Activated CD4-positive, alpha-beta T cell treated with anti-CD3 and anti-CD28 coated beads, Interleukin-2, amount 10 ng/mL, durations not matched to agents 7 days and 5 days (primary cell): ENCODE measurements around the gene EEF2K. TPM values are rescaled to one million over a fixed set of nuclear protein-coding genes. Genes with fewer than 3 reads are reported as not detected.
A peak's percentile ranks its signal among the peaks of the same experiment; 100 is the strongest.

ENCODE experiments used
- CTCF ChIA-PET: fragments of 350-600 bp; sonication (Branson Sonifier 250); formaldehyde crosslinking; loops from one replicate; lab custom pipeline; 2021; ENCODE audit warnings: antibody characterized with exemption; lab: Charles Lee
- POLR2A ChIA-PET: fragments of 350-600 bp; sonication (Branson Sonifier 250); formaldehyde crosslinking; loops from one replicate; lab custom pipeline; 2021; ENCODE audit warnings: antibody characterized with exemption; lab: Charles Lee
- DNase-seq: peaks from one replicate; pipeline ENCODE4 v3.0.0-alpha.2; 2020
- H3K27ac Mint-ChIP-seq: one replicate; pipeline ENCODE4 v1.8.0; 2021; ENCODE audit warnings: mild to moderate bottlenecking, moderate library complexity, mixed read lengths
- H3K27me3 Mint-ChIP-seq: one replicate; pipeline ENCODE4 v1.8.0; 2021; ENCODE audit warnings: mixed read lengths
- H3K36me3 Mint-ChIP-seq: one replicate; pipeline ENCODE4 v1.8.0; 2021; ENCODE audit warnings: low read depth, mixed read lengths
- H3K4me1 Mint-ChIP-seq: one replicate; pipeline ENCODE4 v1.8.0; 2021; ENCODE audit warnings: mixed read lengths
- H3K4me3 Mint-ChIP-seq: one replicate; pipeline ENCODE4 v1.8.0; 2021; ENCODE audit warnings: mild to moderate bottlenecking, moderate library complexity, mixed read lengths
- H3K9me3 Mint-ChIP-seq: one replicate; pipeline ENCODE4 v1.8.0; 2021; ENCODE audit warnings: mixed read lengths
- total RNA-seq, 2 experiments: library from RNA; stranded (reverse); gene quantifications; one replicate each; pipeline ENCODE4 v1.2.3, GENCODE V29; 2021

The EEF2K gene
- total RNA-seq, 2 experiments from 2014 or later = 21.9 to 23.8 TPM

GRCh38 chr16:22320572-22321339 is 114.7 kb downstream of the EEF2K start:
- H3K36me3 Mint-ChIP-seq = peaks cover 24% of the 10 kb centered on the region
- CTCF ChIA-PET = interaction anchor here (0.6 to 2.0 kb wide), 13 partner anchors 9 to 1020 kb away, joined by 3 to 6 read pairs (median 3); no protein-coding TSS in a partner anchor
- no peaks in the 10 kb centered on the region for H3K9me3 Mint-ChIP-seq
- H3K4me3 Mint-ChIP-seq = no peak overlapping the region
- H3K27me3 Mint-ChIP-seq = no peaks in the 10 kb centered on the region
- no peak overlapping the region for H3K27ac Mint-ChIP-seq
- H3K4me1 Mint-ChIP-seq = peaks cover 7% of the 10 kb centered on the region
- POLR2A ChIA-PET = no interaction called here
- no peak for DNase-seq

DNA sequence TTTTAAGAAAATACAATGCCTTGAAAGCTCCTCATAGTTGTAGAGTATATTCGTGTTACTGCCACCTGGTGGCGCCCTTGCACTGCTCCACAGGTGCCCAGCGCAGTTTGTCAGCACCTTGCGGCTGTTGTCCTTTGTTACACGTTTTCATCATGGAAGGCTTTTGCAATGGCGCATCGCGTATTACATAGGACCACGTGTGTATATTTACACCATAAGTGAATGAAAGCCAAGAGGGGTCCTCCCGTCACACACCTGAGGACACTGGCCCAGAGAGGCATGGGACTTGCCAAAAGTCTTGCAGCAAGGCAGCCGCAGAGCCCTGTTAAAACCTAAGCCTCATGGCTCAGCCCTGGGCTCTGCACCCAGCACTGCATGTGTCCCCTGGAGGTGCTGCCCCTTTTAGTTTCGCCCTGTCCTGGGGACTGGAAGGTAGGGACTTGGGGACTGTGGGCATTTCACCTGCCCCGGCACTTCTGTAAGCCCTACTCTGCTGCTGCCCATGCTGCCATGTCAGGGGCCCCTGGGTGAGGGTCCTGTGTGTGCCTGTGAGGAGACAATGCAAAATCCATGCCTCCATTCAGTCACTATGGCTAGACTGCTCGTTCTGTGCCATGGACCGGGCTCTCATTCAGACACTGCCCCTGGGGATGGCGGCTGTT is 115.4 kb downstream of the EEF2K start:
- POLR2A ChIA-PET = no interaction called here
- H3K4me1 Mint-ChIP-seq = peaks cover 7% of the 10 kb centered on the region
- no peaks in the 10 kb centered on the region for H3K9me3 Mint-ChIP-seq
- no peaks in the 10 kb centered on the region for H3K27me3 Mint-ChIP-seq
- H3K36me3 Mint-ChIP-seq = peaks cover 25% of the 10 kb centered on the region
- peak overlapping the region; percentile 78 for H3K27ac Mint-ChIP-seq
- DNase-seq = peak; percentile 78
- CTCF ChIA-PET = interaction anchor here (0.6 to 1.2 kb wide), 12 partner anchors 10 to 1020 kb away, joined by 3 to 5 read pairs (median 3); no protein-coding TSS in a partner anchor
- H3K4me3 Mint-ChIP-seq = no peak overlapping the region

DNA sequence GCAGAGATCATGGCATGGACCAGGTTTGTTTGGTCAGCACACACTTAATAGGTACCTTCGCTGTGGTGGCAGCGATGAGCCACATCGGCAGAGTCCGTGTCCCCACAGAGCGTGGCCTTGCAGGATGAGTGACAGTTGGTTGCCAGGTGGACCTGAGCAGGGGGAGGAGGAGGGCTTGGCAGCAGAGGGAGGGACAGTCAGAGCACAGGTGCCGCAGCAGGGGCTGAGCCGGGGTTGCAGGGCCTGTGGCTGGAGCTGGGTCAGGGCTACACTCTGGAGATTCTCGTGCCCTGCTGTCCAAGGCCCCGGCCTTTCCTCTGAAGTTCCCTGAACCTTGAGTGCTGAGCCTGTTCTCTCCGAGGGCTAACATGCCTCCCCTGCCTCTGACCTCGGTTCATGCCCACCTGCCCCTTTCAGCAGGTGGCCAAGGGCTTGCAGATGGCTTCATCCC is 116.0 kb downstream of the EEF2K start:
- Mint-ChIP-seq H3K4me1 (peaks cover 7% of the 10 kb centered on the region), H3K27me3 (no peaks in the 10 kb centered on the region), H3K9me3 (no peaks in the 10 kb centered on the region), H3K27ac (peak overlapping the region; percentile 68), H3K36me3 (peaks cover 29% of the 10 kb centered on the region), H3K4me3 (no peak overlapping the region)
- ChIA-PET POLR2A (no interaction called here), CTCF (interaction anchor here (0.7 to 1.2 kb wide), 2 partner anchors 12 to 13 kb away, joined by 3 to 4 read pairs; no protein-coding TSS in a partner anchor)
- no peak for DNase-seq

DNA sequence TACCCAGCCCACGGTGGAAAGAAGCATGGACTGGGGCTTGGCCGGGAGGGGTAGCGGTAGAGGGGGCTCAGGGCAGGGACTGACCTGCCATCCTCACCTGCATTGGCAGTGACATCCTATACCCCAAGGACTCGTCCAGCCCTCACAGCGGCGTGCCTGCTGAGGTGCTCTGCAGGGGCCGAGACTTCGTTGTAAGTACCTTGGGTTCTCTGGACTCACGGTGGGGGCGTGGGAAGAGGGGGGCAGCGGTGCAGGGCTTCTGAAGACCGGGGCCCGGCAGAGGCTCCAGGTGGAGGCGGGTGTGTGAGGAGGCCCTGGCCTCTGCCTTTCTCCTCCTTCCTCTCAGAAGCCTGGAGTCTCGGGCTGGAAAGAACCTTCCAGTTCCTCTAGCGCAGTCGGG is 116.7 kb downstream of the EEF2K start:
- no peaks in the 10 kb centered on the region for H3K9me3 Mint-ChIP-seq
- peaks cover 7% of the 10 kb centered on the region for H3K4me1 Mint-ChIP-seq
- H3K27ac Mint-ChIP-seq = peak overlapping the region; percentile 68
- ChIA-PET POLR2A (no interaction called here), CTCF (no interaction called here)
- no peak overlapping the region for H3K4me3 Mint-ChIP-seq
- no peaks in the 10 kb centered on the region for H3K27me3 Mint-ChIP-seq
- peaks cover 28% of the 10 kb centered on the region for H3K36me3 Mint-ChIP-seq
- DNase-seq = no peak

GRCh38 chr16:22323173-22323958 is 117.3 kb downstream of the EEF2K start:
- Mint-ChIP-seq H3K9me3 (no peaks in the 10 kb centered on the region), H3K36me3 (peaks cover 30% of the 10 kb centered on the region), H3K27me3 (no peaks in the 10 kb centered on the region), H3K27ac (no peak overlapping the region), H3K4me3 (no peak overlapping the region), H3K4me1 (peaks cover 7% of the 10 kb centered on the region)
- no peak for DNase-seq
- POLR2A ChIA-PET = no interaction called here
- CTCF ChIA-PET = interaction anchor here (1.1 kb wide), 1 partner anchor 13 kb away, joined by 3 read pairs; no protein-coding TSS in a partner anchor

DNA sequence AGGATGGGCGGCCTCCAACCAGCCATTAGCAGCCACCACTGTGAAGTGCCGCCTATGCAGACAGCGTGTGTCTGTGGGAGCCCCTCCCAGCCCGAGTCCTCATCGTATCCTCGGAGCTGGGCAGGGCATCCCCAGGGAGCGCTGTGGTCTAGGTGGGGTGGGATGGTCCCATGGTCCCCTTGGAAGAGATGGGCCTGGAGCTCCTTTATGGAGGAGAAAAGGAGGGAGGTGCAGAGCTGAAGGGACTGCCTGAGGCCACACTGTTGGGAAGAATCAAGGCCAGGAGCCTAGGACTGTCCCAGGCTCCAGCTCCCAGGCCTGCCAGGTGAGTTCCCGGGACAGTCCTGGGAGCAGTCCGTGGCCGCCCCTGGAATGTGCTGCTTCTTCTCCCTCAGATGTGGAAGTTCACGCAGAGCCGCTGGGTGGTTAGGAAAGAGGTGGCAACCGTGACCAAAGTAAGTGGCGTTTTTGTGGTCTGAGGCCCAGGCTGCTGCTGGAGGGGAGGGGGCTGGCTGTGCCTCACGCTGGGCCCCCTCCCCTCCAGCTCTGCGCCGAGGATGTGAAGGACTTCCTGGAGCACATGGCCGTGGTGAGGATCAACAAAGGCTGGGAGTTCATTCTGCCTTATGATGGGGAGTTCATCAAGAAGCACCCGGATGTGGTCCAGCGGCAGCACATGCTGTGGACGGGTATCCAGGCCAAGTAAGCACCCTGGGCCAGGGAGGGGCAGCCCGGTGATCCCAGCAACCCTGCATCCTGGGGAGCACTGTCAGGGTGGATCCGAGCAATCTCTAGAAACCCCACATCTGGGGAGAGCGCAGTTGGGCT is 118.1 kb downstream of the EEF2K start:
- H3K4me1 Mint-ChIP-seq = peaks cover 7% of the 10 kb centered on the region
- H3K9me3 Mint-ChIP-seq = no peaks in the 10 kb centered on the region
- POLR2A ChIA-PET = interaction anchor here (0.5 kb wide), 1 partner anchor 118 kb away, joined by 4 read pairs; the partner anchor contains the start of gene EEF2K
- H3K27ac Mint-ChIP-seq = no peak overlapping the region
- no peak overlapping the region for H3K4me3 Mint-ChIP-seq
- CTCF ChIA-PET = interaction anchor here (1.1 kb wide), 1 partner anchor 14 kb away, joined by 3 read pairs; no protein-coding TSS in a partner anchor
- peaks cover 28% of the 10 kb centered on the region for H3K36me3 Mint-ChIP-seq
- H3K27me3 Mint-ChIP-seq = no peaks in the 10 kb centered on the region
- DNase-seq = no peak

GRCh38 chr16:22324787-22325597 is 118.9 kb downstream of the EEF2K start:
- POLR2A ChIA-PET = no interaction called here
- peaks cover 28% of the 10 kb centered on the region for H3K36me3 Mint-ChIP-seq
- H3K27me3 Mint-ChIP-seq = no peaks in the 10 kb centered on the region
- DNase-seq = no peak
- no peak overlapping the region for H3K4me3 Mint-ChIP-seq
- CTCF ChIA-PET = interaction anchor here (0.6 kb wide), 1 partner anchor 1134 kb away, joined by 4 read pairs; no protein-coding TSS in a partner anchor
- no peaks in the 10 kb centered on the region for H3K9me3 Mint-ChIP-seq
- peak overlapping the region; percentile 66 for H3K27ac Mint-ChIP-seq
- peaks cover 9% of the 10 kb centered on the region for H3K4me1 Mint-ChIP-seq

DNA sequence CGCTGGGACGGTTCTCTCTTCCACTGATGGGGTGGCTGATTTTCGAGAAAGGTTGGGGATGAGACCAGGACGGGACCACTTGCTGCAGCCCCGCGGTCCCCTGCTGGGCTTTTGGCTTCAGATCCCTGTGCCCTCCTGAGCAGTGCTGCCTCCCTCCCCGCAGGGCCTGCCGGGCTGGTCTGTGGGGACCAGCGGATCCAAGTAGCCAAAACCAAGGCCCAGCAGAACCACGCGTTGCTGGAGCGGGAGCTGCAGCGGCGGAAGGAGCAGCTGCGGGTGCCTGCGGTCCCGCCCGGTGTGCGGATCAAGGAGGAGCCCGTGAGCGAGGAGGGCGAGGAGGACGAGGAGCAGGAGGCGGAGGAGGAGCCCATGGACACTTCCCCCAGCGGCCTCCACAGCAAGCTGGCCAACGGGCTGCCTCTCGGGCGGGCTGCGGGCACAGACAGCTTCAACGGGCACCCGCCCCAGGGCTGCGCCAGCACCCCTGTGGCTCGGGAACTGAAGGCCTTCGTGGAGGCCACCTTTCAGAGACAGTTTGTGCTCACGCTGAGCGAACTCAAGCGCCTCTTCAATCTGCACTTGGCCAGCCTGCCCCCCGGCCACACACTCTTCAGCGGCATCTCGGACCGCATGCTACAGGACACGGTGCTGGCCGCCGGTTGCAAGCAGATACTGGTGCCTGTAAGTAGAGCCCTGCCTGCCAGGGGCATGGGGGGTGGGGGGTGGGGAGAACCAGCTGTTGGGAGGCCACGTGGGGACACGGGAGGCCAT is 119.7 kb downstream of the EEF2K start:
- ChIA-PET CTCF (no interaction called here), POLR2A (interaction anchor here (0.7 kb wide), 1 partner anchor 94 kb away, joined by 3 read pairs; no protein-coding TSS in a partner anchor)
- peaks cover 11% of the 10 kb centered on the region for H3K4me1 Mint-ChIP-seq
- H3K9me3 Mint-ChIP-seq = no peaks in the 10 kb centered on the region
- H3K27ac Mint-ChIP-seq = no peak overlapping the region
- DNase-seq = no peak
- peaks cover 32% of the 10 kb centered on the region for H3K36me3 Mint-ChIP-seq
- H3K4me3 Mint-ChIP-seq = no peak overlapping the region
- H3K27me3 Mint-ChIP-seq = no peaks in the 10 kb centered on the region

GRCh38 chr16:22326369-22326652 is 120.2 kb downstream of the EEF2K start:
- H3K27me3 Mint-ChIP-seq = no peaks in the 10 kb centered on the region
- H3K36me3 Mint-ChIP-seq = peaks cover 29% of the 10 kb centered on the region
- H3K27ac Mint-ChIP-seq = no peak overlapping the region
- POLR2A ChIA-PET = interaction anchor here (0.7 kb wide), 1 partner anchor 93 kb away, joined by 3 read pairs; no protein-coding TSS in a partner anchor
- DNase-seq = no peak
- H3K4me3 Mint-ChIP-seq = no peak overlapping the region
- no peaks in the 10 kb centered on the region for H3K9me3 Mint-ChIP-seq
- H3K4me1 Mint-ChIP-seq = peaks cover 7% of the 10 kb centered on the region
- CTCF ChIA-PET = no interaction called here

DNA sequence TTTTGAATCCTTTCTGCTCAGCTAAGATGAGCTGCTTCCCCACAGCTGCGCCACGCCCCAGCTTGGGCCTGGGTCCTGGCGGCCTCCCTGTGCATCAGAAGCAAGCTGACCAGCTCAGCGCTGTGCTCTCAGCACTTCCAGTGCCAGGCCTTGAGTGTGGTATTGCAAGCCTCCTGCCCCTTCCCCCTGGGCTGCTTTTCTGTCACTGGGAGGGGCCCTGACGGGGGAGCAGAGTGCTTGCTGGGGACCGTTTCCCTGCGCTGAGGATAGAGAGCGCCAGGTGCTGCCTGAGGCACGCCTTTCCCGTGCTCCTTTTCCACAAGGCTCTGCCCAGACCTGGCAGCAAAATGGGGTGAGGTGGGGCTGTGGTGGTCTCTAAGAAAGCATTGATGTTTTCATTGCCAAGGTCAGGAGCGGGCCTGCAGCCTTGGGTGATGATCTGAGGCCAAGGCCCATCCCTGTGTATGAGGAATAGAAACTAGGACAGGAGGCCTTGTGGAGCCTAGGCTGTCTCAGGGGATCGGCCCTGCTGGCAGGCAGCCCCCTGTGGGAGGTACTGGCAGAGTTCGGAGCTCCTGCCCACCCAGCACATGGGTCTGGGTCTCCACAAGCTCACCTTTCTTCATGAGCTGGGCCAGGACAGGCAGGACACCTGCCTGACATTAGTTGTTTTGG is 120.8 kb downstream of the EEF2K start:
- H3K9me3 Mint-ChIP-seq = no peaks in the 10 kb centered on the region
- POLR2A ChIA-PET = interaction anchor here (0.7 kb wide), 1 partner anchor 92 kb away, joined by 3 read pairs; no protein-coding TSS in a partner anchor
- peaks cover 6% of the 10 kb centered on the region for H3K4me1 Mint-ChIP-seq
- no peak overlapping the region for H3K4me3 Mint-ChIP-seq
- H3K27me3 Mint-ChIP-seq = no peaks in the 10 kb centered on the region
- H3K27ac Mint-ChIP-seq = no peak overlapping the region
- CTCF ChIA-PET = no interaction called here
- DNase-seq = no peak
- peaks cover 33% of the 10 kb centered on the region for H3K36me3 Mint-ChIP-seq
